ENCODE measurements around the gene COL16A1. TPM values are rescaled to one million over a fixed set of nuclear protein-coding genes. Genes with fewer than 3 reads are reported as not detected.

The COL16A1 gene
- total RNA-seq, 3 donors from 2014 or later: 11.2 to 62.9 (median 19.3) TPM

- TF ChIP-seq CTCF (IDR thresholded peaks at IDR 0.05): no peak
- peak; percentile 89 for ATAC-seq
Measured at GRCh38 chr1:31637915-31638673, 65.7 kb downstream of the COL16A1 start.

GRCh38 chr1:31633117-31633516 lies 70.7 kb downstream of the COL16A1 start:
- peak; percentile 44 for TF ChIP-seq CTCF (IDR thresholded peaks at IDR 0.05)
- Histone ChIP-seq H3K9me3 (no peaks in the 10 kb centered on the region), H3K36me3 (ENCODE audit: low read depth) (no peaks in the 10 kb centered on the region), H3K4me3 (no peak overlapping the region), H3K4me1 (ENCODE audit: low read depth) (peaks cover 31% of the 10 kb centered on the region)
- intact Hi-C loops (cut with DNase I, micrococcal nuclease): no loop called here
- DNase-seq (peak in 2 of 3 donors; percentile 76 to 83), ATAC-seq (peak; percentile 77)

More at GRCh38 chr1:31637915-31638673, 65.7 kb downstream of the COL16A1 start:
- H3K9me3 ChIP-seq: no peaks in the 10 kb centered on the region
- peaks cover 45% of the 10 kb centered on the region for H3K4me1 ChIP-seq (ENCODE audit: low read depth)
- intact Hi-C loops (cut with DNase I, micrococcal nuclease): no loop called here
- DNase-seq: peak in 2 of 3 donors; percentile 45 to 52
- no peaks in the 10 kb centered on the region for H3K36me3 ChIP-seq (ENCODE audit: low read depth)
- H3K4me3 ChIP-seq: no peak overlapping the region

- H3K4me3 ChIP-seq: no peak overlapping the region
- DNase-seq (peak in 2 of 3 donors; percentile 55 to 58), ATAC-seq (peak; percentile 89)
- intact Hi-C loops (cut with DNase I, micrococcal nuclease): no loop called here
- H3K4me1 ChIP-seq (ENCODE audit: low read depth): peaks cover 31% of the 10 kb centered on the region
- H3K36me3 ChIP-seq (ENCODE audit: low read depth): no peaks in the 10 kb centered on the region
- no peak for TF ChIP-seq CTCF (IDR thresholded peaks at IDR 0.05)
- no peaks in the 10 kb centered on the region for H3K9me3 ChIP-seq
Measured at GRCh38 chr1:31632649-31633048, 71.2 kb downstream of the COL16A1 start.

GRCh38 chr1:31628931-31629556 lies 74.8 kb downstream of the COL16A1 start:
- H3K4me1 ChIP-seq (ENCODE audit: low read depth): peaks cover 16% of the 10 kb centered on the region
- ATAC-seq: no peak

GRCh38 chr1:31627930-31628559 lies 75.8 kb downstream of the COL16A1 start:
- no peak for TF ChIP-seq CTCF (IDR thresholded peaks at IDR 0.05)
- intact Hi-C loops (cut with DNase I, micrococcal nuclease): no loop called here
- no peak overlapping the region for H3K4me3 ChIP-seq
- DNase-seq: no peak
- peaks cover 11% of the 10 kb centered on the region for H3K4me1 ChIP-seq (ENCODE audit: low read depth)
- no peaks in the 10 kb centered on the region for H3K9me3 ChIP-seq
- ATAC-seq: no peak
- no peaks in the 10 kb centered on the region for H3K36me3 ChIP-seq (ENCODE audit: low read depth)

More at GRCh38 chr1:31628931-31629556, 74.8 kb downstream of the COL16A1 start:
- no peak overlapping the region for H3K4me3 ChIP-seq
- intact Hi-C loops (cut with DNase I, micrococcal nuclease): no loop called here
- no peak for DNase-seq
- no peak for TF ChIP-seq CTCF (IDR thresholded peaks at IDR 0.05)
- H3K9me3 ChIP-seq: no peaks in the 10 kb centered on the region
- H3K36me3 ChIP-seq (ENCODE audit: low read depth): no peaks in the 10 kb centered on the region
